ENCODE data around the gene WDR76.

WDR76 gene

GRCh38 chr15:43878446-43878845, 51.6 kb downstream of the WDR76 start:
- no peak for DNase-seq (ENCODE audit: low spot score)

DNA sequence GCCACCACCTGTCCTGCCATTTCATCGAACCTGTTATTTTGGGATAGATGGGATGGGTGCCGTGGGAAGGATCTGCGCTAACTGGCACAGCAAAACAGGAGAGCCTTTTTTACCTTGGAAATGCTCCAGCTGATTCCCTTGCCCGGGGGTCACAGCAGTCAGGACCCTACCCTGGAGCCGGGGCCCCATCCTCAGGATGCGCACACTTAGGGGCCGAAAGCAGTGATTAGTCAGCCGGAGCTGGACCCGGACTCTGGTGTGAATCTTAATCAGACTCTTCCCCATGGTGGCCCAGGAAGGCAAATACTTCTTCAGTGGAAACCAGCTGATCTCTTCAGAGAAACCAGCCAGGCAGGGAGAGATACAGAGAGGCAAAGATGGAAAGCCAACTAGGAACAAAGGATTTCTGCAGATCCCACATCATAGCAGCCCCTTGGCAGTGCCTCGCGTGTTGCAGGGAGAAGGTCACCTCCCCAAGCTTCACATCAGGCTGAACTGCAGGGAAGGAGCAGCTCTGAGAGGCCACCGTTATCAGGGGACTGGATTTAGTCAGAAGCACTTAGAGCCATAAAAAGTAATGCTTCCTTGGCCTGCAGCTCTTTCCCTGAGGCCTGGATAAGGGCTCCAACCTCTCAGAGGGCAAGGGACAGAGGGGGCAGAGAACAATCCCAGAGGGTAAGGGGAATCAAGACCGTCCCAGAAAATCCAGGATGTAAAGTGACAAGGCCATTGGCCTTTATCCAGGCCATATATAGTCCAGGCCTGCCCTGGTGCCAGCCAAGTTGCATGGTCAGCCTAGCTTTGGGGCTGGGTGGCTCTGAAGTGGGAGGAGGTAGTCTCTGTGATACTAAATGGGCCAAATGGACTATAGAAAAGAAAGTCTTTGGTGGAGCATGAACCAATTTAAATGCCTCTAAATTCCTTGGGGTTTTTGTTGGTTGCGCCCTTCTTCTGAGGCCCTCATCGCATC, 52.9 kb downstream of the WDR76 start:
- no peak for DNase-seq (ENCODE audit: low spot score)

DNA sequence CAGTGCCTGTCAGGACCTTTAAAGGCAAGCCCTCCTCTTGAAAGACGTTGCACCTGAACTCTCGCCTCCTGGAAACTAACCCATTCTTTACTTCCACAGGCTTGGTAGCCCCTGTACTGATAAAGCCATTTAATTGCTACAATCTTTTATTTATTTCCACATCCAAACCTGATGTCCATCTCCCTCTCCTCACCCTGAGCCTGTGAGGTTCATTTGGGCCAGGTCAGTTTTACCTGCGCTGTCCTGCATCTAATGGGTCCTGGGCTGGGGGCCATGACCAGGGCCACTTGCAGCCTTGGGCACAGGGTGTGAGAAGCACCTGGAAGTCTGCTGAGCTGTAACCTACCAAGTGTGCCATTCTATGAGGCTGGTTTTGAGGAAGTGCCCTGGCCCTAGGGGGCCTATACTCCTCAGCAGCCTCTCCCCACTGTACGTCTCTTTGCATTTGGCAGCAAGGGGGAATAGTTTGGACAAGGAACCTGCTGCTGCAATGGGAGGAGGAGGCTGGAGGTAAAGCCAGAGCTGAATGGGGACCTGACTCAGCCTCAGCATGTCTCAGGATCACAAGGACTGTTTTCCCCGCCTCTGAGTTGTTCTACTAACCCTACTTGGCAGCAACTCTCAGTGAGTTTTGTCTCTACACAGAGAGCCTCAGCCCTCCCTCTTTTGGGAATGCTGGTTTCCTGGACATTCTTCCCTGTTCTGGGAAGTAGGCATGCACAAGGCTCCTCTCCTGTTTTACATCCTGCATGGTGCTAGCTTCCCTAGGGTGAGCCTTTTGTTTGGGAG, 53.8 kb downstream of the WDR76 start:
- DNase-seq (ENCODE audit: low spot score), result no peak

DNA sequence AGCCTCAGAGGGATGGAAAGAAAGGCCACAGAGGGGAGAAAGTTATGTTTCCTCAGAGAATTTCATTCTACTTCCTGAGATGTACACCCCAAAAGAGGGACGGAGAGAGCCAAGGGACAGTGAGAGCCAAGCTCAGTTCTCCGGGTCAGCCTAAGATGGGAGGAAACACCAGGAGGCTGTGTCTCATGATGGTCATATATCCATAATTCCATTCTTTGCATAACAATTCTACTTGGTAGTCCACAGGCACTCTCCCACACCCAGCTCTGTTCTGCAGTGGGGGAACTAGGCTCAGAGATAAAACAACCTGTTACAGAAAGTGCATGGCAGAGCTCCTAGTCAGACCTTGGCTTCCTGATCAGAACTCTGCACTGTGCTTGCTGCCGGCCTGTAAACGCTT, 54.4 kb downstream of the WDR76 start:
- DNase-seq (ENCODE audit: low spot score), result no peak

- peak; percentile 36 for DNase-seq (ENCODE audit: low spot score)
Observed at GRCh38 chr15:43881944-43882343, 55.1 kb downstream of the WDR76 start.

DNA sequence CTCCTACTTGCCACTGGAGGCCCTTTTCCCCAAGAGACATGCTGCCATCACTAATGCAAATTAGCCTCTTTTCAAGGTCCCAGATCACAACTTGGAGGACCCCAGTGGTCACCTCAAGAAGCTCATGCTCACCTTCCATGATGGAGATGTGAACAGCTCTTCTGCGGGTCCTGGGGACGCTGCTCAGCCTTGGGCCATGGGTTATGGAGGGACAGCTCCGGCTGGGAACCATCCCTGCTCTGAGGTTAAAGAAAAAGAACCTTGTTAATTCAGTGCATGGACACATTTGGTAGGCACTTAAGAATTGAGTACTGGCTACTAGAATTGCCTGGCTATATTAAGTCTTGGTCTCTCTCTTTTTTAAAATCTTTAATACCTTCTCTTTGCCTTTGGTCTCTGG, 56.8 kb downstream of the WDR76 start:
- no peak for DNase-seq (ENCODE audit: low spot score)

- DNase-seq (ENCODE audit: low spot score), result no peak
Observed at GRCh38 chr15:43886558-43886957, 59.8 kb downstream of the WDR76 start.

DNA sequence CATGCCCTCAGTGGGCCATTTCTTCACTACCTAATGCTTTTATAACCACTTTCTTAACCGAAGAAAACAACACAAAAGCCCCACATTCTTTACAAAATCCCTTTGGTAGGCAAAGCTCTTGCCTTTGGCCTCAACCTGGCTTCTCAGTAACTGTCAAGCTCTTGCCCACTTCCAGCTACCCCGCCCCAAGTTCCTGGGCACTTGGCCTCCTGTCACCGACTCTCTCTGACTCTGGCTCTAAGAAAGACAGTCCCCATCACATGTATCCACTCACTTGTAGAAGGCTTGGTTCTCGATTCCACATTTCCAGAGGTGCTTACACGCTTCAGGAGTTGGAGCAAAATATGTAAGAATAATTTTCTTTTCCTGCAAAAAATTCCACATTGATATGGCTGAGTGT, 61.1 kb downstream of the WDR76 start:
- DNase-seq (ENCODE audit: low spot score), result no peak

DNA sequence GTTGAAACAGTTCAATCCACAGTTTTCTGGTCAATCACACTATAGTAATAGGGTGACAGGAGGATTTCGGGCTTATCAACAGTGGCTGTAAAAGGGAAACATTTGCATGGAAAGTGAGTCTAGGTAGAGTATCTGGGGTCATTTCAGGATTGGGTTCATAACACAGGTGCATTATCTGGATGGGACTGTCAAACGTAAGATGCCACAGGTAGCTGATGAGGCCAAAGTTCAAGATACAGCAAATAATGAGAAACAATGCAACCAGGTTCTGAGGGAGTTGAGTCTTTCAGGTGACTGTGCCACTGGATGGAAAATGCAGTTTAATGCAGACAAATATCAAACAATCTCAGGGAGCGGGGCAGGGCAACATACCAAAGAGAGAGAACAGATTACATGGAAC, 62.2 kb downstream of the WDR76 start:
- no peak for DNase-seq (ENCODE audit: low spot score)

- no peak for DNase-seq (ENCODE audit: low spot score)
Observed at GRCh38 chr15:43893956-43894355, 67.2 kb downstream of the WDR76 start.

GRCh38 chr15:43895586-43895985, 68.8 kb downstream of the WDR76 start:
- no peak for DNase-seq (ENCODE audit: low spot score)

DNA sequence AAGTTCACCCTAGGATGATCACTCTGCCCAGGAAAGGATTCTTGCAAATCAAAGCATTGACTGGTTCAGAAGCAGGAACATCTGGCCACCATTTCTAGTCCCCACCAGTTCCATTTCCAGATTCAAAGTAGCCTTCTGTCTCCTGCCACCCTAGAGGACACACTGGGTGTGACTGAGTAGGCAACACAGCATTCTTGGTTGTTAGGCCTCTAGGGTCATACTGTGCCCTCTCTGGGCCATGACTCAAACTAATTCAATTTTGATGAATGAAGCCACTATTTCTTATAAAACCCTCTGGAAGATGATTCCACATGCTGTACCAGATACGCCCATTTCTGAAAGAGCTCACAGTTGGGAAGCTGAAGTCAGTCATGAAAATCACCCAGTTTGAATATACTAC, 69.7 kb downstream of the WDR76 start:
- DNase-seq (ENCODE audit: low spot score), result no peak

DNA sequence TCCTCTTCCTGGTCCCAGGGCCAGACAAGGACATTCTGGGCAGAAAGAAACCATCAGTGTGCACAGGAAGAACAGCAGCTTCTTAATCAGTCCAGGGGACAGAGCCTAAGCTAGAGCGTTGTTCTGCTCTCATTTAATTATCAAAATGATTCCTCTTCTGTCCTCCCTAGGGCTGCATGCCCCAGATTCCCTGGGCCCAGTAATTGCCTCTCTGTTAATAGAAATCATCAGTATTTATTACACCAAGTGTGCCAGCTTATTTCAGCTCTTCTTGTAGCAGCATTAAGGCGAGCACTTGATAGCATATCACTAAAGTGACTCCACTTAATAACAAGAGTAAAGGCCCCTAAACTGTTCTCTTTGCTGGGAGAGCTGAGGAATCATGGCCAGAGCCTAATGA, 72.1 kb downstream of the WDR76 start:
- no peak for DNase-seq (ENCODE audit: low spot score)

DNA sequence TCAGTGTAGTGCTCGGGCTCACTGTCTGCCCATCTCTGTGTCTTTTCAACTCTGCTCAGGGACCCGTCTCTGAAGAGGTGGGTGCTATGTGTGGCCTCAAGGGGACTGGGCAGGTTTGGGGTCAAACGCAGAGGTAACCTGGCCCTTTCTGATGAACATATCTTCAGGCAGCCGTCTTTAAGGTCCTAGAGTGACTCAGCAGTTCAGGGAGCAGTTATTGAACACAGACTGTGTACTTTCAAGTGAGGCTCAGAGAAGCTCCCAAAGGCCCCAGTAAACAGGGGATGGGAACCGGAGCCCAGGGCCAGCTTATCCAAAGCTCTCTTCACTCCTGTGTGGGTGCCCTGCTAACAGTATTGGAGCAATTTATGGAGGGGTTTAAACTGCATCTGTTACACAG, 73.1 kb downstream of the WDR76 start:
- no peak for DNase-seq (ENCODE audit: low spot score)

DNA sequence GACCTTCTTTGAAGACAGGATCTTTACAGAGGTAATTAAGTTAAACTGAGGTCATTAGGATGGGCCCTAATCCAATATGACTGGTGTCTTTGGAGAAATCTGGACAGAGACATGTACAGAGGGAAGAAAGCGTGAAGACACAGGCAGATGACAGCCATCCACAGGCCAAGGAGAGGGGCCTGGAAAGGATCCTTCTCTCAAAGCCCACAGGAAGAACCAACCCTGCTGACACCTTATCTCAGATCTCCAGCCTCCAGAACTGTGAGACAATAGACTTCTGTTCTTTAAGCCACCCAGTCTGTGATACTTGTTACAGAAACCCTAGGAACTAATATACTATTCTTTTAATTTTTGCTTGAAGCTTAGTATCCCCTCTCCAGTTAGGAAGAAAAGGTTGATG, 74.2 kb downstream of the WDR76 start:
- no peak for DNase-seq (ENCODE audit: low spot score)

- DNase-seq (ENCODE audit: low spot score), result no peak
Observed at GRCh38 chr15:43901495-43901894, 74.7 kb downstream of the WDR76 start.

GRCh38 chr15:43903864-43904290, 77.1 kb downstream of the WDR76 start:
- peak; percentile 79 for DNase-seq (ENCODE audit: low spot score)

DNA sequence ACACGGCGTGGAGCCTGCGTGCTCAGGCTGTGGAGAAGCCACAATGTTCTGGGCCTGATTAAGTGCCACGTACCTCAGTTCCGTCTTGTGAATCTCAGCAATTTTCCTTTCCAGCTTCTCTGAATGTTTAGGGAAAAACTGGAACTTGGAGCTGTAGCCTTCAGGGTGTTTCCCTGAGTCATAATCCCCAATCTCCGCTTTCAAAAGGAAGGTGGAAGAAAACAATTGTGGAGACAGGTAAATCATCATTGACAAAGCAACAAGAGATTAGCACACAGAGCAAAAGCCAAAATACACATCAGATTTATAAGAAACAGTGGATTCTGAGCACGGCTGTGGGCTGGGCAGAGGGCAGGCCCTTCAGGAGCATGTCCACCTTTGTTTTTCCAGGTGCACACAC, 79.0 kb downstream of the WDR76 start:
- no peak for DNase-seq (ENCODE audit: low spot score)

DNA sequence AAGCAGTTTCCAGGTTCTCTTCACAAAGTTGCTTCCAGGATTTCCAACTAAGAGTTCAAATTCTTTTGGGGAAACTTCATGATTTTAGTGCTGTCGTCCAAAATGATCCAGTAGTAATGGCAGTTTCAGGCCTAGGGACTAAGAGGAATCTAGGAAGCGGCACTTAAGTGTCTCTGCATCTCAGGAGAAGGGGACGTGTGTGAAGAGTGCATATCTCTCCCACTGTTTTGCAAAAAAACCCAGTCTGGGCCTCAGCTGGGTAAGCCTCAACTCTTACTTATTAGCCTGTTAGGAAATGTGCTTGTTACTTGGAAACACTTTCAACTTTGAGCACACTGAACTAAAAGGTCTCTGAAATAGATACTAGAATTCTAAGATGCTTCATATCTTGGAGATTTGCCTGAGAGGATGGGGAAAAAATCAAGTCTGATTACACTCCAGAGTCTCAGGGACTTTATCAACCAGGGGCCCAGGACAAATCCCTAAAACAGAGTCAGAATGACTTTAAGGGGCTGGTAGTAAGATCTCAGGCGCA, 81.8 kb downstream of the WDR76 start:
- DNase-seq (ENCODE audit: low spot score), result no peak

- no peak for DNase-seq (ENCODE audit: low spot score)
Observed at GRCh38 chr15:43911235-43911781, 84.5 kb downstream of the WDR76 start.

- DNase-seq (ENCODE audit: low spot score), result no peak
Observed at GRCh38 chr15:43912208-43912607, 85.4 kb downstream of the WDR76 start.

- DNase-seq (ENCODE audit: low spot score), result no peak
Observed at GRCh38 chr15:43913026-43913780, 86.4 kb downstream of the WDR76 start.

Measured in HuH-7 (cell line).